Endothelial cell (in vitro differentiated cells): ENCODE results near the gene NTM. TPM values are rescaled to one million over a fixed set of nuclear protein-coding genes. Genes with fewer than 3 reads are reported as not detected.

Experiments
- DNase-seq: peaks from one replicate; pipeline ENCODE4 v3.0.0; 2021; ENCODE audit warnings: low spot score
- H3K27ac Mint-ChIP-seq: one replicate; pipeline ENCODE4 v1.8.0; 2021; ENCODE audit warnings: mixed read lengths, inconsistent platforms; ENCODE audit not compliant: unreplicated experiment
- H3K27me3 Mint-ChIP-seq: one replicate; pipeline ENCODE4 v1.8.0; 2021; ENCODE audit warnings: mild to moderate bottlenecking, moderate library complexity, mixed read lengths, inconsistent platforms; ENCODE audit not compliant: unreplicated experiment
- H3K36me3 Mint-ChIP-seq: one replicate; pipeline ENCODE4 v1.8.0; 2021; ENCODE audit warnings: mild to moderate bottlenecking, low read depth, mixed read lengths, inconsistent platforms; ENCODE audit not compliant: unreplicated experiment
- H3K4me1 Mint-ChIP-seq: one replicate; pipeline ENCODE4 v1.8.0; 2021; ENCODE audit warnings: mild to moderate bottlenecking, mixed read lengths, inconsistent platforms; ENCODE audit not compliant: unreplicated experiment
- H3K4me3 Mint-ChIP-seq: one replicate; pipeline ENCODE4 v1.8.0; 2021; ENCODE audit warnings: mild to moderate bottlenecking, mixed read lengths, inconsistent platforms; ENCODE audit not compliant: unreplicated experiment
- H3K9me3 Mint-ChIP-seq: one replicate; pipeline ENCODE4 v1.8.0; 2021; ENCODE audit warnings: mixed read lengths, inconsistent platforms; ENCODE audit not compliant: unreplicated experiment
- total RNA-seq: library from RNA; stranded (reverse); fragmentation: NEBNext Ultra II Directional; extraction: Animal tissue kit (Norgen Biotek cat#: 25700); gene quantifications from one replicate; pipeline ENCODE4 v1.2.1, GENCODE V29; 2021; ENCODE audit not compliant: unreplicated experiment
- TF ChIP-seq, protein P1 (sequence below): fragments of 200-600 bp; sonication (generic); IDR thresholded peaks from one replicate; pipeline ENCODE4 v1.5.0; 2021; ENCODE audit warnings: antibody characterized with exemption; ENCODE audit not compliant: unreplicated experiment

Gene NTM
- total RNA-seq, 1 donor from 2014 or later, result 3.6 TPM

DNA sequence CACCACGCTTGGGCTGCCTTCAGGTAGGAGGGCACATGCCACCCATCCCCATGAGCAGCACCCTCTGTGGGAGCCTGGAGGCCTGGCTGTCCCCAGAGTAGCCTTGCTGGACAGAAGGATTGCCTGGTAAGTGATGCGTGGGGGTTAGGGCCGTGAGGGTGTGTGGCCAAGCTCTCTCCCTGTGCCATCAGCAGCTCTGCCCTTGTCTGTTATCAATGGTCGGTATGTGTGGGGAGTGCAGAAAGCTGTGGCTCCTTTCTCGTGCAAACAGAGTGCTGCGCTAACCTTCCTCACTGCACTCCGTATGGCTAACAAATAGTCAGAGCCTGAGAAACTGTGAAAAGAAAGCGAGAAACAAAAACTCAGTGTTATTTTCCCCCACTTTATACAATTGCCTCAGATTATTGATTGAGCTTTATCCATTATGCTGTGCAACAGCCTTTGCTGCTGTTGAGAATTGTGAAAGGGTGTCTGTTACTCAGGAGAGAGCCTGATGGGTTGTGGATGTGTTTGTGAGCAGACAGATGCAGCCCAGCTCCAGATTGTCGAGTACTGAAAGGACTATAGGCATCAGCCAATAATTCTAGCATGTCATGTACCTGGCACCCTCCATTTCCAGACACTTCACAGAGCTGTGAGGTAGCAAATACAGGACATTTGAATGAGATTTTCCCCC lies 432.2 kb downstream of the NTM start:
- Mint-ChIP-seq H3K36me3 (no peaks in the 10 kb centered on the region), H3K4me3 (no peak overlapping the region), H3K4me1 (no peaks in the 10 kb centered on the region), H3K27ac (no peak overlapping the region), H3K9me3 (no peaks in the 10 kb centered on the region), H3K27me3 (no peaks in the 10 kb centered on the region)
- TF ChIP-seq, protein P1, sequence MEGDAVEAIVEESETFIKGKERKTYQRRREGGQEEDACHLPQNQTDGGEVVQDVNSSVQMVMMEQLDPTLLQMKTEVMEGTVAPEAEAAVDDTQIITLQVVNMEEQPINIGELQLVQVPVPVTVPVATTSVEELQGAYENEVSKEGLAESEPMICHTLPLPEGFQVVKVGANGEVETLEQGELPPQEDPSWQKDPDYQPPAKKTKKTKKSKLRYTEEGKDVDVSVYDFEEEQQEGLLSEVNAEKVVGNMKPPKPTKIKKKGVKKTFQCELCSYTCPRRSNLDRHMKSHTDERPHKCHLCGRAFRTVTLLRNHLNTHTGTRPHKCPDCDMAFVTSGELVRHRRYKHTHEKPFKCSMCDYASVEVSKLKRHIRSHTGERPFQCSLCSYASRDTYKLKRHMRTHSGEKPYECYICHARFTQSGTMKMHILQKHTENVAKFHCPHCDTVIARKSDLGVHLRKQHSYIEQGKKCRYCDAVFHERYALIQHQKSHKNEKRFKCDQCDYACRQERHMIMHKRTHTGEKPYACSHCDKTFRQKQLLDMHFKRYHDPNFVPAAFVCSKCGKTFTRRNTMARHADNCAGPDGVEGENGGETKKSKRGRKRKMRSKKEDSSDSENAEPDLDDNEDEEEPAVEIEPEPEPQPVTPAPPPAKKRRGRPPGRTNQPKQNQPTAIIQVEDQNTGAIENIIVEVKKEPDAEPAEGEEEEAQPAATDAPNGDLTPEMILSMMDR, result no peak
- no peak for DNase-seq

DNA sequence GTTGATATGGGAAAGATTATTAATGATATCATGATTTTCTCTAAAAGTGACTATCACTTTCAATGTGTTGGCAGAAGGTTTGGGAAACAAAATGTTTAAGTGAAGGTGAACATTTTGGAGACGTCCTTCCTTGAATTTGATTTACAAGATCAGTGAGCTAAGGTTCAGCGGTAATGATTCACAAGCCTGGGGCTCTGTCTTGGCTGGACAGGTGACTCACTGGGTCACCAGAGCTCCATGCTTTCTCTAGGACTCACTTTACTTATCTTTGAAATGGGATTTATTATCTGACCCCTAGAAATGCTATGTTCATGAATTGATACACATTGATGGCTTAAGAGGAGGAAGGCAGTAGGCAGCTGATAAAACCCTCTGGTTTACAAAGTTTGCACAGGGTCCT lies 437.5 kb downstream of the NTM start:
- no peak overlapping the region for H3K4me3 Mint-ChIP-seq

DNA sequence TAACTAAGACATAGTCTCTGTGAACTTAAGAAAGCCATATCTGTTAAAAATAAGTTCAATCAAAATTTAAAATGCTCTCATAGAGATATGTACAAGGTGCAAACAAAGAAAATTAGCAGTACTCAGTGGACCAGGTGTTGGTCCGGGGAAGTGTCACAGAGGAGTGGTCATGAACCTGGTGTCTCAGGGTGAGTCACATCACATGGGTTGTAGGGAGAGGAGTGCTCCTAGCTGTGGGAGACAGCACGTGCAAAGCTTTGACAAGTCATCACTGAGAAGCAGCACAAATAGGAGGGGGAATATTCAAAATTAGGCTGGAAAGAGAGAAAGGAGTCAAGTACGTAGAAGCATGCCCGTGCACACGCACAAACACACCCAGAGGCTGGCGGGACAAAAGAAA lies 438.1 kb downstream of the NTM start:
- H3K4me1 Mint-ChIP-seq, result no peaks in the 10 kb centered on the region
- H3K9me3 Mint-ChIP-seq, result no peaks in the 10 kb centered on the region
- no peaks in the 10 kb centered on the region for H3K27me3 Mint-ChIP-seq
- no peaks in the 10 kb centered on the region for H3K36me3 Mint-ChIP-seq
- H3K27ac Mint-ChIP-seq, result no peak overlapping the region
- H3K4me3 Mint-ChIP-seq, result no peak overlapping the region
- TF ChIP-seq, protein P1, result no peak
- DNase-seq, result no peak

More for the DNA sequence above, 437.5 kb downstream of the NTM start:
- no peak for DNase-seq
- Mint-ChIP-seq H3K9me3 (no peaks in the 10 kb centered on the region), H3K27me3 (no peaks in the 10 kb centered on the region), H3K27ac (no peak overlapping the region), H3K4me1 (no peaks in the 10 kb centered on the region), H3K36me3 (no peaks in the 10 kb centered on the region)
- TF ChIP-seq, protein P1, result no peak

DNA sequence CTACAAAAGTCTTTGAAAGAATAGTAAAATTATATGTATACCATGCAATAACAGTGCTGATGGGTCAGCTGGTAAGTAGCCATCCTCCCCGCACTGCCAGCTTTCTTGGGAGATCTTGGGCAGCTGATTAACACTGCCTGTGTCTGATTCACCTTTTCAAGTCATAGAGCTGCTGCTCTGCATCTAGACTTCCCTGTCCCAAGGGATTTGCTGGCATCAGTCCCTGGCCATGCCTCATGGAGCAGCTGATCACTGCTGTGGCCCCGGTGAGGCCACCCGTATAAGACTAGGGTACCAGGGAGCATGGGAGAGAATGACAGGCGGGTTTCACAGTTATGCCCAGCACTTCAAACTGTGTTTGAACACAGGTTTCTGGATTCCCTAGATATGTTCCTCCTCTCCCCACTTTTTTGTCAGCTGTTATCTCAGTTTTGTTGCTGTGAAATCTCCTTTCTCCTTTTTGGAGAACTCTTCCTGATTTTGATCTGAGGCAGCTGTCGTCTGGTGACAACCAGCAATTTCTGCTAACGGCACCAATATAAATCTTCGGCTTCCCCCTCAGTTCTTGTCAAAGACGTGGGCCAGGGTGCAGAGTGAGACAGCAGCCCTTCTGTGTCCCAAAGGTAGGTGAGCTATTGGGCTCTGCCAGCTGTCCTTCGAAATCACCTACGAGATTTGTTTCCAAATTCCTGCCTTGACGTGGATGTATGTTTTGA lies 438.9 kb downstream of the NTM start:
- Mint-ChIP-seq H3K27me3 (no peaks in the 10 kb centered on the region), H3K36me3 (no peaks in the 10 kb centered on the region), H3K27ac (no peak overlapping the region), H3K4me3 (no peak overlapping the region), H3K4me1 (peaks cover 4% of the 10 kb centered on the region), H3K9me3 (no peaks in the 10 kb centered on the region)
- TF ChIP-seq, protein P1, result no peak
- DNase-seq, result no peak

DNA sequence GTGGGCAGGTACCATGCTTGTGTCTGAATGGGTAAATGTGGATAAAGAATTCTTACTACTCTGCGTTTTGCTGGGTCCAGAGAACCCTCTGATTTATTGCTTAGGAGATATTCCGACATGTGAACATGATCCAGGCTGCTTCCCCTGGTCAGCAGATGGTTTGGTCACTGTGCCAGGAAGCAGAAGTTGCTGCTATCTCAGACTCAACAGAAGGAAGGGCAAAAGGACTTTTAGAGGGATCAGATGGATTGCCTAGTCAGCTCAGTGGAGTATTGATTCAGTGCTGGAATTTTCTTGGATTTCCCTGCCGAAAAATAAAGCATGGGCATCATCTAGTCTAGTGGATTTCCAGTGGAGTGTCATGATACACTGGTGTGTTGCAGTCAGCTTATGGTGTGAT lies 440.1 kb downstream of the NTM start:
- Mint-ChIP-seq H3K27me3 (no peaks in the 10 kb centered on the region), H3K4me3 (no peak overlapping the region), H3K4me1 (peaks cover 9% of the 10 kb centered on the region), H3K27ac (no peak overlapping the region), H3K9me3 (no peaks in the 10 kb centered on the region), H3K36me3 (no peaks in the 10 kb centered on the region)
- DNase-seq, result no peak
- TF ChIP-seq, protein P1, result no peak
